Measurements from ENCODE around the gene MPZL1. TPM values are rescaled to one million over a fixed set of nuclear protein-coding genes. Genes with fewer than 3 reads are reported as not detected.

Gene MPZL1
- total and polyA plus RNA-seq, 4 experiments from 2014 or later = 5.4 to 15.8 (median 7.9) TPM

- intact Hi-C loops (cut with micrococcal nuclease) = no loop called here
- Mint-ChIP-seq H3K9me3 (no peaks in the 10 kb centered on the region), H3K27ac (no peak overlapping the region), H3K4me1 (no peaks in the 10 kb centered on the region), H3K36me3 (peaks cover 9 to 61% of the 10 kb centered on the region in 2 donors), H3K4me3 (no peak overlapping the region), H3K27me3 (no peaks in the 10 kb centered on the region)
- CTCF ChIA-PET (ENCODE audit: partially characterized antibody) = no interaction called here
- no peak for DNase-seq
- no peak overlapping the region for H3K4me3 ChIP-seq (ENCODE audit: low read length in 2 of 2)
- H3K9me3 ChIP-seq (ENCODE audit: control insufficient read depth in 1 of 2, low read length in 2 of 2) = no peaks in the 10 kb centered on the region
- H3K4me1 ChIP-seq (ENCODE audit: insufficient read depth, low read length) = no peaks in the 10 kb centered on the region
- no peaks in the 10 kb centered on the region for H3K27me3 ChIP-seq (ENCODE audit: insufficient read depth, low read length)
- H3K36me3 ChIP-seq (ENCODE audit: insufficient read depth, low read length) = no peaks in the 10 kb centered on the region
- no peak overlapping the region for H3K27ac ChIP-seq (ENCODE audit: low read depth, low read length)
- POLR2A ChIA-PET (ENCODE audit: partially characterized antibody) = no interaction called here
Observed at GRCh38 chr1:167772436-167772835, 50.7 kb downstream of the MPZL1 start.

- no peak overlapping the region for H3K27ac ChIP-seq (ENCODE audit: low read depth, low read length)
- H3K36me3 ChIP-seq (ENCODE audit: insufficient read depth, low read length) = no peaks in the 10 kb centered on the region
- H3K4me1 ChIP-seq (ENCODE audit: insufficient read depth, low read length) = no peaks in the 10 kb centered on the region
- Mint-ChIP-seq H3K4me3 (no peak overlapping the region), H3K4me1 (no peaks in the 10 kb centered on the region), H3K9me3 (no peaks in the 10 kb centered on the region), H3K27me3 (no peaks in the 10 kb centered on the region), H3K36me3 (peaks cover 9 to 54% of the 10 kb centered on the region in 2 donors), H3K27ac (no peak overlapping the region)
- no peak overlapping the region for H3K4me3 ChIP-seq (ENCODE audit: low read length in 2 of 2)
- no peaks in the 10 kb centered on the region for H3K9me3 ChIP-seq (ENCODE audit: control insufficient read depth in 1 of 2, low read length in 2 of 2)
- DNase-seq = no peak
- intact Hi-C loops (cut with micrococcal nuclease) = no loop called here
- H3K27me3 ChIP-seq (ENCODE audit: insufficient read depth, low read length) = no peaks in the 10 kb centered on the region
- CTCF ChIA-PET (ENCODE audit: partially characterized antibody) = no interaction called here
- POLR2A ChIA-PET (ENCODE audit: partially characterized antibody) = no interaction called here
Observed at GRCh38 chr1:167773516-167773915, 51.7 kb downstream of the MPZL1 start.

- Mint-ChIP-seq H3K9me3 (peaks cover 0 to 1% (median 0%) of the 10 kb centered on the region in 8 donors), H3K27me3 (no peaks in the 10 kb centered on the region), H3K36me3 (peaks cover 9 to 46% of the 10 kb centered on the region in 2 donors), H3K4me3 (no peak overlapping the region), H3K4me1 (no peaks in the 10 kb centered on the region), H3K27ac (no peak overlapping the region)
- DNase-seq = no peak
- Histone ChIP-seq H3K27ac (ENCODE audit: low read depth, low read length) (no peak overlapping the region), H3K27me3 (ENCODE audit: insufficient read depth, low read length) (no peaks in the 10 kb centered on the region), H3K9me3 (ENCODE audit: control insufficient read depth in 1 of 2, low read length in 2 of 2) (no peaks in the 10 kb centered on the region), H3K4me3 (ENCODE audit: low read length in 2 of 2) (no peak overlapping the region), H3K36me3 (ENCODE audit: insufficient read depth, low read length) (no peaks in the 10 kb centered on the region), H3K4me1 (ENCODE audit: insufficient read depth, low read length) (no peaks in the 10 kb centered on the region)
- POLR2A ChIA-PET (ENCODE audit: partially characterized antibody) = interaction anchor here (0.5 kb wide), 2 partner anchors 70 to 486 kb away, joined by 3 to 4 read pairs; no protein-coding TSS in a partner anchor
- intact Hi-C loops (cut with micrococcal nuclease) = no loop called here
- CTCF ChIA-PET (ENCODE audit: partially characterized antibody) = no interaction called here
Observed at GRCh38 chr1:167774710-167775109, 52.9 kb downstream of the MPZL1 start.

- Histone ChIP-seq H3K4me1 (ENCODE audit: insufficient read depth, low read length) (no peaks in the 10 kb centered on the region), H3K27ac (ENCODE audit: low read depth, low read length) (no peak overlapping the region), H3K36me3 (ENCODE audit: insufficient read depth, low read length) (no peaks in the 10 kb centered on the region), H3K9me3 (ENCODE audit: control insufficient read depth in 1 of 2, low read length in 2 of 2) (no peaks in the 10 kb centered on the region), H3K4me3 (ENCODE audit: low read length in 2 of 2) (no peak overlapping the region), H3K27me3 (ENCODE audit: insufficient read depth, low read length) (no peaks in the 10 kb centered on the region)
- ChIA-PET CTCF (ENCODE audit: partially characterized antibody) (no interaction called here), POLR2A (ENCODE audit: partially characterized antibody) (interaction anchor here (0.5 kb wide), 1 partner anchor 71 kb away, joined by 4 read pairs; no protein-coding TSS in a partner anchor)
- H3K4me3 Mint-ChIP-seq = no peak overlapping the region
- no peaks in the 10 kb centered on the region for H3K27me3 Mint-ChIP-seq
- peaks cover 9 to 46% of the 10 kb centered on the region in 2 donors for H3K36me3 Mint-ChIP-seq
- H3K4me1 Mint-ChIP-seq = no peaks in the 10 kb centered on the region
- H3K9me3 Mint-ChIP-seq = peaks cover 0 to 4% (median 0%) of the 10 kb centered on the region in 8 donors
- H3K27ac Mint-ChIP-seq = no peak overlapping the region
- intact Hi-C loops (cut with micrococcal nuclease) = no loop called here
- DNase-seq = no peak
Observed at GRCh38 chr1:167775178-167775577, 53.4 kb downstream of the MPZL1 start.

- intact Hi-C loops (cut with micrococcal nuclease) = no loop called here
- POLR2A ChIA-PET (ENCODE audit: partially characterized antibody) = no interaction called here
- Mint-ChIP-seq H3K36me3 (peaks cover 9 to 43% of the 10 kb centered on the region in 2 donors), H3K4me1 (no peaks in the 10 kb centered on the region), H3K9me3 (peaks cover 0 to 6% (median under 1%) of the 10 kb centered on the region in 8 donors), H3K27ac (no peak overlapping the region), H3K4me3 (no peak overlapping the region), H3K27me3 (no peaks in the 10 kb centered on the region)
- Histone ChIP-seq H3K9me3 (ENCODE audit: control insufficient read depth in 1 of 2, low read length in 2 of 2) (no peaks in the 10 kb centered on the region), H3K27me3 (ENCODE audit: insufficient read depth, low read length) (no peaks in the 10 kb centered on the region), H3K4me3 (ENCODE audit: low read length in 2 of 2) (no peak overlapping the region), H3K4me1 (ENCODE audit: insufficient read depth, low read length) (no peaks in the 10 kb centered on the region), H3K27ac (ENCODE audit: low read depth, low read length) (no peak overlapping the region), H3K36me3 (ENCODE audit: insufficient read depth, low read length) (no peaks in the 10 kb centered on the region)
- CTCF ChIA-PET (ENCODE audit: partially characterized antibody) = no interaction called here
- DNase-seq = no peak
Observed at GRCh38 chr1:167776151-167776550, 54.4 kb downstream of the MPZL1 start.

GRCh38 chr1:167776616-167777268, 55.0 kb downstream of the MPZL1 start:
- no peak overlapping the region for H3K27ac Mint-ChIP-seq
- intact Hi-C loops (cut with micrococcal nuclease) = no loop called here
- Histone ChIP-seq H3K4me3 (ENCODE audit: low read length in 2 of 2) (no peak overlapping the region), H3K4me1 (ENCODE audit: insufficient read depth, low read length) (no peaks in the 10 kb centered on the region), H3K36me3 (ENCODE audit: insufficient read depth, low read length) (no peaks in the 10 kb centered on the region), H3K27ac (ENCODE audit: low read depth, low read length) (no peak overlapping the region), H3K9me3 (ENCODE audit: control insufficient read depth in 1 of 2, low read length in 2 of 2) (no peaks in the 10 kb centered on the region), H3K27me3 (ENCODE audit: insufficient read depth, low read length) (no peaks in the 10 kb centered on the region)
- no peak overlapping the region for H3K4me3 Mint-ChIP-seq
- H3K9me3 Mint-ChIP-seq = peaks cover 0 to 8% (median under 1%) of the 10 kb centered on the region in 8 donors
- H3K4me1 Mint-ChIP-seq = no peaks in the 10 kb centered on the region
- POLR2A ChIA-PET (ENCODE audit: partially characterized antibody) = no interaction called here
- DNase-seq = no peak
- H3K36me3 Mint-ChIP-seq = peaks cover 9 to 41% of the 10 kb centered on the region in 2 donors
- no peaks in the 10 kb centered on the region for H3K27me3 Mint-ChIP-seq
- CTCF ChIA-PET (ENCODE audit: partially characterized antibody) = no interaction called here

GRCh38 chr1:167777269-167777650, 55.5 kb downstream of the MPZL1 start:
- no peaks in the 10 kb centered on the region for H3K9me3 ChIP-seq (ENCODE audit: control insufficient read depth in 1 of 2, low read length in 2 of 2)
- Mint-ChIP-seq H3K27me3 (no peaks in the 10 kb centered on the region), H3K4me1 (no peaks in the 10 kb centered on the region), H3K4me3 (no peak overlapping the region), H3K9me3 (peaks cover 0 to 8% (median under 1%) of the 10 kb centered on the region in 8 donors), H3K36me3 (peaks cover 9 to 38% of the 10 kb centered on the region in 2 donors), H3K27ac (peak overlapping the region in 1 of 7 donors; percentile 29)
- no peaks in the 10 kb centered on the region for H3K27me3 ChIP-seq (ENCODE audit: insufficient read depth, low read length)
- no peaks in the 10 kb centered on the region for H3K4me1 ChIP-seq (ENCODE audit: insufficient read depth, low read length)
- intact Hi-C loops (cut with micrococcal nuclease) = no loop called here
- H3K4me3 ChIP-seq (ENCODE audit: low read length in 2 of 2) = no peak overlapping the region
- no peak overlapping the region for H3K27ac ChIP-seq (ENCODE audit: low read depth, low read length)
- CTCF ChIA-PET (ENCODE audit: partially characterized antibody) = no interaction called here
- H3K36me3 ChIP-seq (ENCODE audit: insufficient read depth, low read length) = no peaks in the 10 kb centered on the region
- no peak for DNase-seq
- POLR2A ChIA-PET (ENCODE audit: partially characterized antibody) = no interaction called here
